Left forelimb (tissue), 1 donor: ENCODE results near the gene TRIM37.

Experiments used
- DNase-seq: peaks from one replicate; pipeline ENCODE4 v3.0.0-alpha.2; 2018; ENCODE audit warnings: low spot score

The TRIM37 gene

GRCh38 chr17:58947411-58947810, 159.3 kb downstream of the TRIM37 start:
- no peak for DNase-seq

GRCh38 chr17:58944166-58944565, 162.5 kb downstream of the TRIM37 start:
- no peak for DNase-seq

GRCh38 chr17:58936295-58936694, 170.4 kb downstream of the TRIM37 start:
- DNase-seq = no peak

GRCh38 chr17:58932956-58933355, 173.7 kb downstream of the TRIM37 start:
- DNase-seq = no peak
